ENCODE measurements around the gene SP100.

- no peak for TF ChIP-seq POLR2A (IDR thresholded peaks at IDR 0.05; ENCODE audit: low read length)
- no peak for TF ChIP-seq GATA1 (IDR thresholded peaks at IDR 0.05; ENCODE audit: low read depth, low read length)
Observed at GRCh38 chr2:230525682-230526081, 109.7 kb downstream of the SP100 start.
